ENCODE measurements around the gene PPM1H. TPM values are rescaled to one million over a fixed set of nuclear protein-coding genes. Genes with fewer than 3 reads are reported as not detected.

Gene PPM1H
- total RNA-seq, 1 donor from 2014 or later, result 3.9 TPM

GRCh38 chr12:62709311-62709710, 225.6 kb downstream of the PPM1H start:
- TF ChIP-seq CTCF (conservative IDR thresholded peaks at IDR 0.05; ENCODE audit: low read depth, low read length), result no peak
- DNase-seq (ENCODE audit: low read depth), result no peak
- no peak overlapping the region for H3K4me3 ChIP-seq (ENCODE audit: low read depth, low read length)

GRCh38 chr12:62707939-62708338, 227.0 kb downstream of the PPM1H start:
- H3K4me3 ChIP-seq (ENCODE audit: low read depth, low read length), result no peak overlapping the region
- no peak for DNase-seq (ENCODE audit: low read depth)
- TF ChIP-seq CTCF (conservative IDR thresholded peaks at IDR 0.05; ENCODE audit: low read depth, low read length), result no peak

GRCh38 chr12:62705846-62706245, 229.1 kb downstream of the PPM1H start:
- no peak for DNase-seq (ENCODE audit: low read depth)
- no peak overlapping the region for H3K4me3 ChIP-seq (ENCODE audit: low read depth, low read length)
- no peak for TF ChIP-seq CTCF (conservative IDR thresholded peaks at IDR 0.05; ENCODE audit: low read depth, low read length)

GRCh38 chr12:62703011-62703380, 232.0 kb downstream of the PPM1H start:
- H3K4me3 ChIP-seq (ENCODE audit: low read depth, low read length), result no peak overlapping the region
- no peak for TF ChIP-seq CTCF (conservative IDR thresholded peaks at IDR 0.05; ENCODE audit: low read depth, low read length)
- DNase-seq (ENCODE audit: low read depth), result no peak

GRCh38 chr12:62701492-62701891, 233.5 kb downstream of the PPM1H start:
- no peak for TF ChIP-seq CTCF (conservative IDR thresholded peaks at IDR 0.05; ENCODE audit: low read depth, low read length)
- DNase-seq (ENCODE audit: low read depth), result no peak
- H3K4me3 ChIP-seq (ENCODE audit: low read depth, low read length), result no peak overlapping the region

GRCh38 chr12:62700091-62700880, 234.7 kb downstream of the PPM1H start:
- no peak for TF ChIP-seq CTCF (conservative IDR thresholded peaks at IDR 0.05; ENCODE audit: low read depth, low read length)
- H3K4me3 ChIP-seq (ENCODE audit: low read depth, low read length), result no peak overlapping the region
- no peak for DNase-seq (ENCODE audit: low read depth)

- DNase-seq (ENCODE audit: low read depth), result no peak
- TF ChIP-seq CTCF (conservative IDR thresholded peaks at IDR 0.05; ENCODE audit: low read depth, low read length), result no peak
- H3K4me3 ChIP-seq (ENCODE audit: low read depth, low read length), result no peak overlapping the region
These were observed 236.2 kb downstream of the PPM1H start for GRCh38 chr12:62698701-62699101.
